SU-DHL-6 (cell line): ENCODE results near the gene ANKRD17.

Experiments
- H2AFZ ChIP-seq: fragments of 200-600 bp; sonication (generic); 2 replicates; pipeline ENCODE4 v1.6.1; 2014; ENCODE audit warnings: low read depth, mild to moderate bottlenecking, moderate library complexity, mixed read lengths, antibody characterized with exemption, low read length; ENCODE audit not compliant: severe bottlenecking
- H3F3A ChIP-seq: fragments of 200-600 bp; shearing (Covaris generic); 2 replicates; pipeline ENCODE4 v1.6.0; 2016; ENCODE audit warnings: antibody characterized with exemption, mild to moderate bottlenecking; ENCODE audit not compliant: insufficient read depth
- H3K27ac ChIP-seq: fragments of 200-600 bp; sonication (generic); 2 replicates; pipeline ENCODE4 v1.5.1; 2016; ENCODE audit warnings: low read depth, mild to moderate bottlenecking, low read length, moderate library complexity, mixed read lengths
- H3K27me3 ChIP-seq: fragments of 200-600 bp; sonication (generic), shearing (Covaris generic); 2 replicates; pipeline ENCODE4 v1.6.0; 2014; ENCODE audit warnings: mild to moderate bottlenecking, low read length
- H3K36me3 ChIP-seq: fragments of 200-600 bp; sonication (generic); 2 replicates; pipeline ENCODE4 v1.6.1; 2014; ENCODE audit warnings: mild to moderate bottlenecking, low read length, mixed read lengths
- H3K4me2 ChIP-seq: fragments of 300-600, 200-600 bp; shearing (Covaris generic), sonication (generic); 2 replicates; pipeline ENCODE4 v1.6.0; 2014; ENCODE audit warnings: low read length, low read depth, mild to moderate bottlenecking; ENCODE audit not compliant: poor library complexity, severe bottlenecking
- H3K4me3 ChIP-seq: fragments of 200-600 bp; sonication (generic); 2 replicates; pipeline ENCODE4 v1.5.1; 2014; ENCODE audit warnings: antibody characterized with exemption, low read length, mild to moderate bottlenecking, mixed read lengths; ENCODE audit not compliant: insufficient read depth, poor library complexity, severe bottlenecking
- H3K79me2 ChIP-seq: fragments of 200-600 bp; sonication (generic); 2 replicates; pipeline ENCODE4 v1.6.1; 2014; ENCODE audit warnings: mild to moderate bottlenecking, low read length, moderate library complexity; ENCODE audit not compliant: insufficient read depth
- H3K9ac ChIP-seq: fragments of 200-600 bp; sonication (generic); 2 replicates; pipeline ENCODE4 v1.7.0; 2014; ENCODE audit warnings: mild to moderate bottlenecking, low read length
- H3K9me2 ChIP-seq: fragments of 200-600 bp; sonication (generic); replicated peaks from 2 replicates; pipeline ENCODE4 v1.6.1; 2014; ENCODE audit warnings: low read length; ENCODE audit not compliant: insufficient read depth
- H3K9me3 ChIP-seq: fragments of 200-600 bp; sonication (generic); 2 replicates; pipeline ENCODE4 v1.6.1; 2014; ENCODE audit warnings: low read length, mixed read lengths; ENCODE audit not compliant: insufficient read depth
- H4K20me1 ChIP-seq: fragments of 200-600 bp; sonication (generic); 2 replicates; pipeline ENCODE4 v1.6.1; 2014; ENCODE audit warnings: low read depth, mild to moderate bottlenecking, antibody characterized with exemption, low read length, moderate library complexity, mixed read lengths
- EZH2phosphoT487 ChIP-seq: fragments of 200-600 bp; sonication (generic), shearing (Covaris generic); conservative IDR thresholded peaks from 2 replicates; pipeline ENCODE4 v1.6.1; 2018; ENCODE audit warnings: mild to moderate bottlenecking, antibody characterized with exemption, low read length, moderate library complexity, mixed read lengths
- TF ChIP-seq, protein P1 (sequence below): fragments of 200-600 bp; sonication (generic); IDR thresholded peaks from one replicate; pipeline ENCODE4 v1.5.1; 2017; ENCODE audit warnings: antibody characterized with exemption, mild to moderate bottlenecking, low read length, moderate library complexity; ENCODE audit not compliant: insufficient read depth, poor library complexity, severe bottlenecking

ANKRD17 gene

DNA sequence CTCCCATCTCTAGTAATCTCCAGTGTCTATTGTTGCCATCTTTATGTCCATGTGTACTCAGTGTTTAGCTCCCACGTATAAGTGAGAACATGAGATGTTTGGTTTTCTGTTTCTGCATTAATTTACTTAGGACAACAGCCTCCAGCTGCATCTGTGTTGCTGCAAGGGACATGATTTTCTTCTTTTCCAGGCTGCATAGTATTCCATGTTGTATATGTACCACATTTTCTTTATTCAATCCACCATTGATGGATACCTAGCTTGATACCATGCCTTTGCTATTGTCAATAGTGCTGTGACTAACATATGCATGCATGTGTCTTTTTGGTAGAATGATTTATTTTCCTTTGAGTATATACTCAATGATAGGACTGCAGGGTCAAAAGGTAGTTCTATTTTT is 18.6 kb upstream of the ANKRD17 start:
- no peak overlapping the region for H3K27ac ChIP-seq
- no peak overlapping the region for H3K9ac ChIP-seq
- no peaks in the 10 kb centered on the region for H3K27me3 ChIP-seq
- no peaks in the 10 kb centered on the region for H3K9me2 ChIP-seq
- H4K20me1 ChIP-seq, result no peaks in the 10 kb centered on the region
- H3K4me2 ChIP-seq, result no peak overlapping the region
- no peak for TF ChIP-seq EZH2phosphoT487
- TF ChIP-seq, protein P1, sequence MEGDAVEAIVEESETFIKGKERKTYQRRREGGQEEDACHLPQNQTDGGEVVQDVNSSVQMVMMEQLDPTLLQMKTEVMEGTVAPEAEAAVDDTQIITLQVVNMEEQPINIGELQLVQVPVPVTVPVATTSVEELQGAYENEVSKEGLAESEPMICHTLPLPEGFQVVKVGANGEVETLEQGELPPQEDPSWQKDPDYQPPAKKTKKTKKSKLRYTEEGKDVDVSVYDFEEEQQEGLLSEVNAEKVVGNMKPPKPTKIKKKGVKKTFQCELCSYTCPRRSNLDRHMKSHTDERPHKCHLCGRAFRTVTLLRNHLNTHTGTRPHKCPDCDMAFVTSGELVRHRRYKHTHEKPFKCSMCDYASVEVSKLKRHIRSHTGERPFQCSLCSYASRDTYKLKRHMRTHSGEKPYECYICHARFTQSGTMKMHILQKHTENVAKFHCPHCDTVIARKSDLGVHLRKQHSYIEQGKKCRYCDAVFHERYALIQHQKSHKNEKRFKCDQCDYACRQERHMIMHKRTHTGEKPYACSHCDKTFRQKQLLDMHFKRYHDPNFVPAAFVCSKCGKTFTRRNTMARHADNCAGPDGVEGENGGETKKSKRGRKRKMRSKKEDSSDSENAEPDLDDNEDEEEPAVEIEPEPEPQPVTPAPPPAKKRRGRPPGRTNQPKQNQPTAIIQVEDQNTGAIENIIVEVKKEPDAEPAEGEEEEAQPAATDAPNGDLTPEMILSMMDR, result no peak
- no peaks in the 10 kb centered on the region for H3K36me3 ChIP-seq
- H2AFZ ChIP-seq, result no peak overlapping the region
- H3K4me3 ChIP-seq, result no peak overlapping the region
- H3F3A ChIP-seq, result no peaks in the 10 kb centered on the region
- H3K9me3 ChIP-seq, result no peaks in the 10 kb centered on the region
- no peaks in the 10 kb centered on the region for H3K79me2 ChIP-seq

DNA sequence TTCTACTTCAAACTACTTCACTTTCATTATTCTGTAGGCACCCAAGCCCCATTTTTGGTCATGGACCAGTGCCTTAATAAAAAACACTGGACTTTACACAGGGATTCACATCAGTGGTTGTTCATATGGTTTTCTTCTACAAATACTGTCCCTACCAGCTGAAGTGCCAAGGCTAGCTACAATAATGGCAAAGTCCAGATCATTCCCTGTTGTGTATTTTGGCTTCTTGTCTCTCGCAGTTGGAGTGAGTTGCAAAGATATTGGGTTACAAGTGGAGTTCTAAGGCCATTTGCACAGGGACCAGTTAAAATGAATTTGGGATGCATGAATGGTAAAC is 16.7 kb upstream of the ANKRD17 start:
- no peak overlapping the region for H3K4me2 ChIP-seq
- no peaks in the 10 kb centered on the region for H3K9me3 ChIP-seq
- no peaks in the 10 kb centered on the region for H3K79me2 ChIP-seq
- TF ChIP-seq, protein P1, result no peak
- no peak for TF ChIP-seq EZH2phosphoT487
- H3K36me3 ChIP-seq, result no peaks in the 10 kb centered on the region
- H3K27me3 ChIP-seq, result no peaks in the 10 kb centered on the region
- H3K4me3 ChIP-seq, result no peak overlapping the region
- no peaks in the 10 kb centered on the region for H3K9me2 ChIP-seq
- no peak overlapping the region for H3K9ac ChIP-seq
- no peak overlapping the region for H3K27ac ChIP-seq
- no peaks in the 10 kb centered on the region for H4K20me1 ChIP-seq
- no peaks in the 10 kb centered on the region for H3F3A ChIP-seq
- H2AFZ ChIP-seq, result no peak overlapping the region

DNA sequence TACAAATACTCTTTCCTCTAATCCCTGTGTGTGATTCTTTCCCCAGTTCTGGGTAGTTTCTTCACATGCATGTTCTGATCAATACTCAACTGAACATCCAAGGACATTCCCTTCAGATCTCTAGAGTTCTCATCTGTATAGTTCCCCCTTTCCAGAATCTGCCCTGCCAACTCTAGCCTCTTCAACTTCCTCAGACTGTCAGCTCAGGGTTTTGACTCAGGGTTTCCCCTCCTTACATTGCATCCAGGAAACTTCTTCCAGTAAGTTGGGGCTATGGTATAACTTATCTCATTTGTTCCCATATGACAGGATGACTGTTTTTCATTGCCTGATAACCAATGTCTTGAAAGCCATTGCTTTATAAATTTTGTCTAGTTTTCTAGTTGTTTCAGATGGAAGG is 14.2 kb upstream of the ANKRD17 start:
- Histone ChIP-seq H3F3A (no peaks in the 10 kb centered on the region), H3K4me2 (no peak overlapping the region), H4K20me1 (no peaks in the 10 kb centered on the region), H3K27ac (no peak overlapping the region), H3K79me2 (no peaks in the 10 kb centered on the region), H3K36me3 (no peaks in the 10 kb centered on the region), H3K9ac (no peak overlapping the region), H3K9me2 (no peaks in the 10 kb centered on the region), H2AFZ (no peak overlapping the region), H3K4me3 (no peak overlapping the region), H3K27me3 (no peaks in the 10 kb centered on the region), H3K9me3 (no peaks in the 10 kb centered on the region)
- TF ChIP-seq, protein P1, result no peak
- TF ChIP-seq EZH2phosphoT487, result no peak

DNA sequence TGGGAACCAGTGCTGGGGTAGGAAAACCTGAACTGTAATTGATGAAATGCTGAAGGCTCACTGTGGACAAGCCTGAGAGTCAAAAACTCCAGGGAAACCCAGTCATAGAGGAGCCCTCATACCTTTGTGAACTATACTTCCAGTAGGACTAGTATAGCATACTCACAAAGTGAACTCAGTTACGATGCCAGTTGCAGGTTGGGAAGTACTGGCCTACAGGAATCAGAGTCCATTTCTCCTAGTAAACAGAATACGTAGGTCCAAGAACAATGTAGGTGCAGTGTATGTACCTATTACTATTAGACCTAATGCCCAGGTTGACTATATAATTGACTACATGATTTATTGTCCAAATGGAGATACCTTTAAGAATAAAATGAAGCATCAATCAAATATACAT is 8.5 kb upstream of the ANKRD17 start:
- Histone ChIP-seq H3K4me3 (no peak overlapping the region), H3K27me3 (no peaks in the 10 kb centered on the region), H2AFZ (no peak overlapping the region), H3K36me3 (no peaks in the 10 kb centered on the region), H3K9ac (no peak overlapping the region), H3K79me2 (no peaks in the 10 kb centered on the region), H3K9me2 (no peaks in the 10 kb centered on the region), H3K27ac (no peak overlapping the region), H4K20me1 (no peaks in the 10 kb centered on the region), H3K9me3 (no peaks in the 10 kb centered on the region), H3K4me2 (no peak overlapping the region), H3F3A (no peaks in the 10 kb centered on the region)
- TF ChIP-seq, protein P1, result no peak
- no peak for TF ChIP-seq EZH2phosphoT487
